IPS-NIHi7 (cell line): Measurements from ENCODE around the gene FKBP1A.
A peak's percentile ranks its signal among the peaks of the same experiment; 100 is the strongest.

ENCODE experiments used
- DNase-seq: peaks from one replicate; pipeline ENCODE4 v3.0.0; 2012; ENCODE audit warnings: mixed read lengths; ENCODE audit errors: extremely low spot score

The FKBP1A gene

DNA sequence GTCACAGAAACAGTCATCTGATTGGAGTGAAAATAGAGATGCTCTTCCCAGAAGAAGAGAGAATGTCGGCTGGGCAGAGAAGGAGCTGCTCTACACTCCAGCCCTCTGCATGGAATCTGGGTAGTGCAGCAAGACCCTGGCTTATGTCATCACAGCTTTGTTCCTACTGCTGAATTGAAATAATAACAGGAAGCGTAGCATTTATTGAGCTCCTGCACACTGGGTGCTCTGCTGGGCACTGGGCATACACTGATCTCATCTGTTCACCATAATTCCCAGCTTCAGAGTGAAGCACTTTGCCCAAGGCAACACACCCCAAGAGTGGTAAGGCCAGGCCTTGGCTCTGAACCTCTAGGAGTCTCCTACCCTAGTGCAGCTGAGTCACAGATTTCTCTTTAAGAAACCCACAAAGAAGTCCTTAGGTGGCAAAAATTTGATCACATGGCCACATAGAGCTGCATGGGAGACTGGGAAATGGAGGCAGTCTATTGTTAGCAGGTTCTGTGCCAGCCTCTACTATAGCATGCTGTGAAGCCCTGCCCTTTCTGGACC, 60.0 kb downstream of the FKBP1A start:
- no peak for DNase-seq

- DNase-seq = no peak
Observed at GRCh38 chr20:1331801-1332453, 60.9 kb downstream of the FKBP1A start.

GRCh38 chr20:1331101-1331500, 61.8 kb downstream of the FKBP1A start:
- DNase-seq = no peak

GRCh38 chr20:1330075-1330830, 62.6 kb downstream of the FKBP1A start:
- peak; percentile 7 for DNase-seq

DNA sequence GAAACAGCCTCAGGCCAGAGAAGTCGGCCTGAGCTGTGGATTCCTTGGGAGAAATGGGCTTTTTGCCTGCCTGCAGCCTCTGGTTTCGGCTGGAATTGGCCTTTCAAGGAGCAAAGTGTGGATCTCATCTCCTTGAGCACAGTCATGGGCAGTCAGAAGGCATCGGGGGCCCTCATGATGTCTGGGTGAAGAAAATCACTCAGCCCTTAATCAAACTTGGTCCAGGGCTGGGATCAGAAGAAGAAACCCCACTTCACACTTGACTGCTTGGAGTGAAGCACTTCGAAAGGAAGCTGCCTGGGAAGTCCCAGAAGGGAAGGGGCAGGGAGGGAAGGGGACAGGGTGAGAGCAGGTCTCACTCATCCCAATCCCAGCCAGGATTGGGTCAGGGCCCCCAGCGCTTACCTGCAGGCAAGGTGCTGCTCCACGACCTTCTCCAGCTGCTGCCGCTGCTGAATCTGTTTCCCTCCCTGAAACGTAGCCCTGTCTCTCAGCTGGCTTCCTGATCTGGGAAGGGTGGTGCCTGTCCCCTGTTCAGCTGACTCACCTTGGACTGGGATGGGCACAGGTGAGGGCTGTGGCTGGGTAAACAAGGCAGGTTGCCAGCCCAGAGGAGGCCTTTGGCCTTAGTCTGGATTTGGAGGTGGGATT, 64.0 kb downstream of the FKBP1A start, which contains the start of gene SDCBP2:
SDCBP2 (minus strand) TSS at position 460 of the 651 bp plus-strand sequence. CDS start 8,723 bp downstream, outside the sequence.
- no peak for DNase-seq

DNA sequence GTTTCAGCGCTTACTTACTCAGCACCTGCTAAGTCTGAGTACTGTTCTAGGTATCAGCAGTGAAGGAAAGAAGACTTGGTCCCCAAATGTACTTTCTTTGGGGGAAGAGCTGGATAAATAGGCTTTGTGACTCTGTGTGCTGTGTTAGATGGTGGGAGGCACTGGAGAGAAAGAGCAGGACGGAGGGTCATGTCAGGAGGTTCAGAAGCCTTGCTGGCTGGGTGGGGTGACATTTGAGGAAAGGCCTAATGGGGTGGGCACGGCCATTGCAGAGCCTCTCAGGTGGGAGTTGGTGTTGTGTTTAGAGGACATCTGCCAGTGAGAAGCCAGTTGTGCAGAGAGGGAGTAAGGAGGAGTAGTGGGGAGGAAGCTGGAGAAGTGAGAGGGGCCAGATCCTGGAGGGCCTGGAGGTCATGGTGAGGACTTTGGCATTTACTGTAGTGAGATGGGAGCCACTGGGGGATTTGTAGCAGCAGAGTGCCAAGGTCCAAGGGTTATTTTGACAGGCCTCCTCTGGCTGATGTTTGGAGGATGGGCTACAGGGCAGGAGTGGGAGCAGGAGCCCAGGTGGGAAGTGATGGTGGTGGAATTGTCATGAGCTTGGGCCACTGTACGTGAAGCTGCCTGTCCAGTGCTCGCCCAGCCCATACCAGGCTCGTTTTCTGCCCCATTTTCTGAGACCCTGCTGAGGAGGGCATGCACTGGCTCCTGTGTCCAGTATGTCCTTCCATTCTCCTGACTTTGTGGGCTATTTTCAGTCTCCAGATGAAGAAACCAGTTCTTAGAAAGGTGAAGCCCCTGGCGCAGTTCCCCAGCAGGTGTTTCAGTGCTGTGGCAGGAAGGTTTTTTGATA, 64.8 kb downstream of the FKBP1A start:
- no peak for DNase-seq

GRCh38 chr20:1327241-1327653, 65.6 kb downstream of the FKBP1A start:
- DNase-seq = no peak

GRCh38 chr20:1326031-1326930, 66.6 kb downstream of the FKBP1A start:
- no peak for DNase-seq

GRCh38 chr20:1325173-1326030, 67.5 kb downstream of the FKBP1A start:
- DNase-seq = peak; percentile 99

DNA sequence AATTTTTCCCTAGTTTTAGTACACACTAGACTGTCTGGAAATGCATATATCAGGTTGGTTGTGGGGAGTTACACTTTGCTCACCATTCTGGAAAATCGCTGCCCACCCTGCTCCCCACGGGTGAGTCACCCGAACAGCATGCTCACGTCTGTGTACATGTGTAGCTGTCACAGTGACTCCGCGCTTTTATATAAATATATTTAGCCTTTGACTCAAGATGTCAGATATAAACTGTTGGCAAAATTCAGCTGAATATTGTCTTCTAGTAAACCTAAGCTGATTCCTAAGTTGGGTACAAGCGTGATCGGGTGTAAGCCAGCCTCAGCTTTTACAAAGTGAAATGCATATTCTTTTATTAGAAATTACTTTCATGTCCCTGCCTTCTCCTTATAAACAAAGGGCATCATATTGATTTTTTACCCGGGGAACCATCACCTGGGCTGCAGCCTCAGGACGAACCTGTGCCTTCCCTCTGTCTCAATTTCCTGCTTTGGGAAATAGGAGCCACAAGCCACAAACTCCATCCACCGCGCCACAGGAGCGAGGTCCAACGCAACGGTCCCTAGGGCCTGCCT, 68.2 kb downstream of the FKBP1A start:
- no peak for DNase-seq

- no peak for DNase-seq
Observed at GRCh38 chr20:1323830-1324597, 68.8 kb downstream of the FKBP1A start.

DNA sequence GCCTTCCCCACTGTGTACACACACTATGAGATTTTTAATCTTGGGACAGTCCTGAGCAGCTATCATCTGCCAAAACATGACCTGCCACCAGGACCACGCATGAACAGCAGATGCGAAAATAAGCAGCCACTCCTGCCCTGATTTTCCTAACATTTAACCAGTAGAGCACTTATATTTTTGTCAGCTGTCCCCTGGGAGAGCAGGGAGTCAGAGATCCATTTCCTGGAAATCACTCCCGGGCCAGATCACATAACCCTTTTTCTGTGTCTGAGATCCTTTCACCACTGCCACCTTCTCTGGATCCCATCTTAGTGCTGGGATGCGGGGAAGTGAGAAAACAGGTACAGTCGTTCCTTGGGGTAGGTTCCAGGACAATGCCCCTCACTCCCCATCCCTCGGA, 69.6 kb downstream of the FKBP1A start:
- no peak for DNase-seq

GRCh38 chr20:1322511-1323245, 70.2 kb downstream of the FKBP1A start:
- no peak for DNase-seq

DNA sequence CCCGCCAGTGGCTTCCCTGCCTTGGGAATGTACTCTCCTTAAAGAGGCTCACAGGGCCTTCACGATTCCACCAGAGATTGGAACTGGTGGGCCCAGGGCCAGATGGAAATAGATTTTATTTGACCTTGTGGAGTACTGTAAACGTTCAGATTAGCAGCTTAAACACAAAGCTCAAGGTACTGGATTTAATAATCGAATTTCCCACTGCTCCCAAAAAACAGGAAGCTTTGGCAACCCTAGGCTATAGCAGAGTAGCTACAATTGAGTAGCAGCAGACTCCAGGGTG, 71.3 kb downstream of the FKBP1A start:
- DNase-seq = no peak

DNA sequence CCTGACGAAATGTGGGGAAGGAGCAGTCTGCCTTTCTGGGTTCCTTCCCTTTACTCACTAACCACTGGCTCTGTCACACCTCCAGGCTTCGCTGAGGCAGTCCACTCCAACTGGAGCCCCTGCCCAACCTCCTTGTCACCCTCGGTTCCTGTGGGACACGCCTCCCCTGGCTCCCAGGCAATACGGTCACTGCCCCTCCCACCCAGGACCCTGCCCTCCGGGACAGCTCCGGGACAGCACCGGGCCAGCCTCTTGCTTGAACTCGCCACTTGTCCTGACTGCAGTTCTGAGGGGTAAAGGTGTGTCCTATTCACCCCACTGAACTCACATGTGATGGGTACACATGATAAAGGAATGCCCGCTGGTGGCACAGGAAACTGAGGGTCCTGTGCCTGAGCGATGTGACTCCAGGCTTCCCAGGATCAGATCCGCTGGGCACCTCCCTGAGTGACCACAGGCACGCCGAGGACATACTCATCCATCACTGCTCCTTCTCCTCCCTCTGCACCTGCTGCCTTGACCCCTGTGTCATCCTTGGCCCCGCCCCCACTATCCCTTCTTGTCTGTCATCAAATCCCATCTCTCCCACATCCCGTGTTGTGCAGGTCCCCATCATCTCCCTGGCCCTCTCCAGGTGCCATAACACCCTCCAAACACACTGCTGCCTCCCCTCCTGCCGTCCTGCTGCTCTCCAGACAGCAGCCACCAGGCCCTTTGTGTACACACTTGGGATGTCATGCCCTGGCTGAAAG, 71.8 kb downstream of the FKBP1A start:
- DNase-seq = no peak

DNA sequence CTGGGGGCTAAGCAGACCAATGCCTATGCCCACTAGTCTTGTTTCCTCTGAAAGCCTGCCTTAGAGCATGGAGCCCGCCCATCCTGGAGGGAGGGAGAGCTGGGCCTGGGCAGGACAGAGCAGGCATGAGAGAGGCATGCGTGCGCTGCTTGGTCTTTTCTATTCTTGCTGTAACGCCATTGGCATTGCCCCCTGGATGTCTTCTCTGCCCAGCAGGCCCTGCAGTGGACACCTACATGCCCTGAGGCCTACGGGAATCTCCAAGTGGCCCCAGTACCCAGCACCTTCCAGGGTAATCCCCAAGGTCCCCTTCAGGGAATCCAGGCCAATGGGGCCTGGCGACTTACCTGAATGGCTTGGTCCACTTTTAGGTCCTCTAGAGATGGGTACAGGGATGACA, 72.8 kb downstream of the FKBP1A start:
- no peak for DNase-seq

- DNase-seq = no peak
Observed at GRCh38 chr20:1319462-1319861, 73.4 kb downstream of the FKBP1A start.
